SK-N-SH (cell line): ENCODE measurements around the gene GPR61. TPM values are rescaled to one million over a fixed set of nuclear protein-coding genes. Genes with fewer than 3 reads are reported as not detected.

Experiments used
- CTCF ChIA-PET: fragments of 300-600, 350-600 bp; formaldehyde crosslinking; extraction: SDS; loops from one replicate; lab custom pipeline; 2021; lab: Yijun Ruan, JAX
- POLR2A ChIA-PET: fragments of 350-600 bp; sonication (Branson Sonifier 250); formaldehyde crosslinking; extraction: SDS; loops from one replicate; lab custom pipeline; 2020; ENCODE audit warnings: antibody characterized with exemption, inconsistent platforms; lab: Yijun Ruan, JAX
- DNase-seq: peaks from one replicate; pipeline ENCODE4 v3.0.0; 2012
- H2AFZ ChIP-seq: fragments of 200-600 bp; sonication (generic); 2 replicates; pipeline ENCODE4 v1.8.1; 2016; ENCODE audit warnings: antibody characterized with exemption, mild to moderate bottlenecking, low read depth
- H3F3A ChIP-seq: fragments of 200-600 bp; sonication (generic); replicated peaks from 2 replicates; pipeline ENCODE3; 2016; ENCODE audit warnings: antibody characterized with exemption, mild to moderate bottlenecking; ENCODE audit not compliant: insufficient read depth
- H3K27ac ChIP-seq, 2 experiments: fragments of 200-500 bp in 1 of 2; fragments of 200-600 bp in 1 of 2; sonication (Bioruptor generic) in 1 of 2; sonication (generic), shearing (Covaris generic) in 1 of 2; 2 replicates each; pipeline versions ENCODE4 v1.5.1 to v1.6.1; 2014 to 2016; ENCODE audit warnings: low read depth in 2 of 2, inconsistent platforms in 1 of 2, low read length in 1 of 2, mild to moderate bottlenecking in 1 of 2, mixed read lengths in 1 of 2
- H3K27me3 ChIP-seq: fragments of 200-600 bp; sonication (generic), shearing (Covaris generic); 2 replicates; pipeline ENCODE4 v1.6.1; 2016; ENCODE audit warnings: mixed run types; ENCODE audit not compliant: insufficient read depth
- H3K36me3 ChIP-seq, 2 experiments: fragments of 200-500 bp in 1 of 2; fragments of 200-600 bp in 1 of 2; sonication (Bioruptor generic) in 1 of 2; sonication (generic) in 1 of 2; replicated peaks in 1 of 2; 2 replicates each; pipeline versions ENCODE3 to v1.5.1; 2014 to 2016; ENCODE audit warnings: low read length in 1 of 2, mild to moderate bottlenecking in 1 of 2; ENCODE audit not compliant: insufficient read depth in 2 of 2, control insufficient read depth in 1 of 2
- H3K4me1 ChIP-seq, 2 experiments: fragments of 200-500 bp in 1 of 2; fragments of 200-600 bp in 1 of 2; sonication (Bioruptor generic) in 1 of 2; sonication (generic), shearing (Covaris generic) in 1 of 2; 2 replicates each; pipeline versions ENCODE4 v1.5.1 to v1.6.1; 2014 to 2016; ENCODE audit warnings: low read depth in 1 of 2, low read length in 1 of 2, mixed run types in 1 of 2; ENCODE audit not compliant: insufficient read depth in 2 of 2, control insufficient read depth in 1 of 2
- H3K4me2 ChIP-seq: fragments of 200-600 bp; sonication (generic), shearing (Covaris generic); 2 replicates; pipeline ENCODE4 v1.6.1; 2017; ENCODE audit warnings: mixed run types
- H3K4me3 ChIP-seq, 2 experiments: fragments of 200-500 bp in 1 of 2; fragments of 200-600 bp in 1 of 2; sonication (Bioruptor generic) in 1 of 2; sonication (generic), shearing (Covaris generic) in 1 of 2; 2 replicates each; pipeline versions ENCODE4 v1.5.1 to v1.8.1; 2014 to 2016; ENCODE audit warnings: low read depth in 2 of 2, inconsistent platforms in 1 of 2, low read length in 1 of 2, mild to moderate bottlenecking in 1 of 2, mixed read lengths in 1 of 2, moderate library complexity in 1 of 2
- H3K79me2 ChIP-seq: fragments of 200-600 bp; sonication (generic); 2 replicates; pipeline ENCODE4 v1.8.1; 2017; ENCODE audit warnings: mild to moderate bottlenecking; ENCODE audit not compliant: insufficient read depth
- H3K9ac ChIP-seq: fragments of 200-600 bp; sonication (generic); 2 replicates; pipeline ENCODE4 v1.6.1; 2017; ENCODE audit warnings: mixed run types
- H3K9me2 ChIP-seq: fragments of 200-600 bp; sonication (generic); 2 replicates; pipeline ENCODE4 v1.6.1; 2017; ENCODE audit warnings: mixed run types
- H3K9me3 ChIP-seq: fragments of 200-600 bp; sonication (generic); 2 replicates; pipeline ENCODE4 v1.6.1; 2017; ENCODE audit warnings: mixed run types, mild to moderate bottlenecking, moderate library complexity
- H4K20me1 ChIP-seq: fragments of 200-600 bp; sonication (generic); 2 replicates; pipeline ENCODE4 v1.6.1; 2017; ENCODE audit warnings: mild to moderate bottlenecking, mixed run types; ENCODE audit not compliant: insufficient read depth
- CHD2 ChIP-seq: fragments of 150-350 bp; IDR thresholded peaks from 2 replicates; pipeline ENCODE4 v1.6.1; 2018; ENCODE audit warnings: low read length; ENCODE audit not compliant: partially characterized antibody
- ELF1 ChIP-seq: IDR thresholded peaks from 2 replicates; pipeline ENCODE4 v1.4.0; 2012
- EP300 ChIP-seq, 2 experiments: IDR thresholded peaks; 2 replicates each; pipeline versions ENCODE4 v1.4.0 to v1.6.1; 2012; ENCODE audit warnings: borderline replicate concordance in 1 of 2, low read depth in 1 of 2, low read length in 1 of 2
- EZH2phosphoT487 ChIP-seq: fragments of 200-600 bp; sonication (generic); IDR thresholded peaks from 2 replicates; pipeline ENCODE4 v1.6.1; 2017; ENCODE audit warnings: low read depth, mixed run types, mild to moderate bottlenecking, antibody characterized with exemption, moderate library complexity, borderline replicate concordance
- FOXJ3 ChIP-seq: sonication (generic); formaldehyde crosslinking; IDR thresholded peaks from 2 replicates; pipeline ENCODE4 v1.5.1; 2020; ENCODE audit warnings: mild to moderate bottlenecking, missing genetic modification reagents
- FOXM1 ChIP-seq: IDR thresholded peaks from 2 replicates; pipeline ENCODE4 v1.4.0; 2012; ENCODE audit warnings: low read depth, mild to moderate bottlenecking
- MXI1 ChIP-seq: IDR thresholded peaks from 2 replicates; pipeline ENCODE4 v1.6.1; 2012; ENCODE audit warnings: mild to moderate bottlenecking, low read depth, low read length, improper control_type of control experiment
- POLR2AphosphoS5 ChIP-seq: IDR thresholded peaks from 2 replicates; pipeline ENCODE4 v1.6.1; 2012; ENCODE audit warnings: low read depth, low read length
- RAD21 ChIP-seq: IDR thresholded peaks from 2 replicates; pipeline ENCODE4 v1.6.1; 2012; ENCODE audit warnings: mild to moderate bottlenecking, low read length
- RCOR1 ChIP-seq: fragments of 150-350 bp; IDR thresholded peaks from 2 replicates; pipeline ENCODE4 v1.6.1; 2017; ENCODE audit warnings: antibody characterized with exemption, low read length
- SIN3A ChIP-seq: IDR thresholded peaks from 2 replicates; pipeline ENCODE4 v1.6.1; 2012; ENCODE audit warnings: low read depth, mild to moderate bottlenecking, low read length, moderate library complexity, borderline replicate concordance
- SMC3 ChIP-seq: IDR thresholded peaks from 2 replicates; pipeline ENCODE4 v1.6.1; 2012; ENCODE audit warnings: low read depth, low read length, improper control_type of control experiment
- TEAD4 ChIP-seq: IDR thresholded peaks from 2 replicates; pipeline ENCODE4 v1.4.0; 2012; ENCODE audit warnings: mild to moderate bottlenecking, borderline replicate concordance; ENCODE audit not compliant: insufficient read depth
- YY1 ChIP-seq: IDR thresholded peaks from 2 replicates; pipeline ENCODE4 v1.4.0; 2012; ENCODE audit warnings: low read depth, mild to moderate bottlenecking
- WGBS: methylation state at CpG from one replicate; pipeline ENCODE4 v1.1.6; 2017; ENCODE audit warnings: low lambda C conversion rate; 5-methylcytosine and 5-hydroxymethylcytosine counted together
- polyA plus RNA-seq, 3 experiments: library from polyadenylated mRNA; depleted of rRNA; stranded (reverse); fragments of >200 nt; gene quantifications; 2 replicates each; pipeline ENCODE4 v1.2.3, GENCODE V29; 2012
- TF ChIP-seq, protein P1 (sequence below): IDR thresholded peaks from 2 replicates; pipeline ENCODE4 v1.6.1; 2012; ENCODE audit warnings: mild to moderate bottlenecking, low read depth, low read length, moderate library complexity
- TF ChIP-seq, protein P2 (sequence below): IDR thresholded peaks from 2 replicates; pipeline ENCODE4 v1.4.0; 2012; ENCODE audit warnings: low read depth, borderline replicate concordance
- TF ChIP-seq, protein P3 (sequence below): fragments of 200-600 bp; sonication (generic); IDR thresholded peaks from 2 replicates; pipeline ENCODE4 v1.6.1; 2017; ENCODE audit warnings: antibody characterized with exemption, mild to moderate bottlenecking, moderate library complexity
- TF ChIP-seq, protein P4 (sequence below): IDR thresholded peaks from 2 replicates; pipeline ENCODE4; 2012
- TF ChIP-seq, protein P5 (sequence below): IDR thresholded peaks from 2 replicates; pipeline ENCODE4 v1.4.0; 2012; ENCODE audit warnings: low read depth

The GPR61 gene
- polyA plus RNA-seq, 1 of the 3 experiments (the other 2 are of a cell fraction), result not detected

DNA sequence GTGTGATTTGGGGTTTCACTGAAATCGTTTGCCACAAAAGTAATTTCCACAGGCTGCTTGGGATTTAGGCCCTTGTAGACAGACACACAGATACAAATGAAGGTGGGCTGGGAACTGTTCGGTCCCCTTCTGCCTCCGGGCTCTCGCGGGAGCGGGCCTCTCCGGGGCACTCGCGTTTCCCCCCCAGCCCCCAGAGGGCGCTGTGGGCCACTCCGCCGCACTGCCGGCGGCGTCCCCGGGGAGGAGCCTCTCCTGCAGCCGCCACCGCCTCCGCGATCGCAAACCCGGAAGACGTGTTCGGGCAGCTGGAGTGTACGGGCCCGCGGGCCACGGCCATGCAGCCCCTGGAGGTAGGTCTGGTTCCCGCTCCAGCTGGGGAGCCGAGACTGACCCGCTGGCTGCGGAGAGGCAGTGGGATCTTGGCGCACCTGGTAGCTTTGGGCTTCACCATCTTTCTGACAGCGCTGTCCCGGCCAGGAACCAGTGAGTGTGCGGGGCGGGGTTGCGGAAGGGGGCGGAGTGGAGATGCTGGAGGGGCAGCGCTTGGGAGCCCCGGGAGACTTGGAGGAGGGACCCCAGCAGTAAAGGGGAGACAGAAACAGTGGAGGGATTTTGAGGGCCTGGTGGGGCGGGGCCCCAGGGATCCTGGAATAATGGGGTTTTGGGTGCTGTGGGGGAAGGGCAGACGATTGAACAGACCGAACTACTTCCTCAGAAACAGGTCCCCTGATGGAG, 45.7 kb upstream of the GPR61 start, which contains the start of gene CYB561D1:
Gene CYB561D1 (plus strand): TSS at position 290 of the 735 bp plus-strand sequence. CDS start 46 bp downstream, at position 336.
- H3K79me2 ChIP-seq, result peaks cover 19% of the 10 kb centered on the region
- peak within 1 kb of the TSS; percentile 92 for H2AFZ ChIP-seq
- peak within 1 kb of the TSS; percentile 78 for H3K4me2 ChIP-seq
- H3K9me2 ChIP-seq, result no peaks in the 10 kb centered on the region
- TF ChIP-seq FOXJ3 (CRISPR knock-in tag) (no peak), RAD21 (peak; percentile 51), ELF1 (peak; percentile 98), MXI1 (peak; percentile 87), RCOR1 (0 out of 2 replicates have a peak, but pooled peaks have one; percentile 9), YY1 (peak; percentile 51), EP300 (IDR thresholded peaks at IDR 0.05; ENCODE audit: borderline replicate concordance in 1 of 2, low read depth in 1 of 2, low read length in 1 of 2) (peak; percentile 27 to 38; a peak in 1 of 4 replicates), SMC3 (peak; percentile 57), SIN3A (peak; percentile 87), EZH2phosphoT487 (no peak), TEAD4 (no peak), FOXM1 (no peak), CHD2 (peak; percentile 98), POLR2AphosphoS5 (peak; percentile 75)
- TF ChIP-seq, protein P1, sequence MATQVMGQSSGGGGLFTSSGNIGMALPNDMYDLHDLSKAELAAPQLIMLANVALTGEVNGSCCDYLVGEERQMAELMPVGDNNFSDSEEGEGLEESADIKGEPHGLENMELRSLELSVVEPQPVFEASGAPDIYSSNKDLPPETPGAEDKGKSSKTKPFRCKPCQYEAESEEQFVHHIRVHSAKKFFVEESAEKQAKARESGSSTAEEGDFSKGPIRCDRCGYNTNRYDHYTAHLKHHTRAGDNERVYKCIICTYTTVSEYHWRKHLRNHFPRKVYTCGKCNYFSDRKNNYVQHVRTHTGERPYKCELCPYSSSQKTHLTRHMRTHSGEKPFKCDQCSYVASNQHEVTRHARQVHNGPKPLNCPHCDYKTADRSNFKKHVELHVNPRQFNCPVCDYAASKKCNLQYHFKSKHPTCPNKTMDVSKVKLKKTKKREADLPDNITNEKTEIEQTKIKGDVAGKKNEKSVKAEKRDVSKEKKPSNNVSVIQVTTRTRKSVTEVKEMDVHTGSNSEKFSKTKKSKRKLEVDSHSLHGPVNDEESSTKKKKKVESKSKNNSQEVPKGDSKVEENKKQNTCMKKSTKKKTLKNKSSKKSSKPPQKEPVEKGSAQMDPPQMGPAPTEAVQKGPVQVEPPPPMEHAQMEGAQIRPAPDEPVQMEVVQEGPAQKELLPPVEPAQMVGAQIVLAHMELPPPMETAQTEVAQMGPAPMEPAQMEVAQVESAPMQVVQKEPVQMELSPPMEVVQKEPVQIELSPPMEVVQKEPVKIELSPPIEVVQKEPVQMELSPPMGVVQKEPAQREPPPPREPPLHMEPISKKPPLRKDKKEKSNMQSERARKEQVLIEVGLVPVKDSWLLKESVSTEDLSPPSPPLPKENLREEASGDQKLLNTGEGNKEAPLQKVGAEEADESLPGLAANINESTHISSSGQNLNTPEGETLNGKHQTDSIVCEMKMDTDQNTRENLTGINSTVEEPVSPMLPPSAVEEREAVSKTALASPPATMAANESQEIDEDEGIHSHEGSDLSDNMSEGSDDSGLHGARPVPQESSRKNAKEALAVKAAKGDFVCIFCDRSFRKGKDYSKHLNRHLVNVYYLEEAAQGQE, result 0 out of 2 replicates have a peak, but pooled peaks have one; percentile 23
- TF ChIP-seq, protein P2, sequence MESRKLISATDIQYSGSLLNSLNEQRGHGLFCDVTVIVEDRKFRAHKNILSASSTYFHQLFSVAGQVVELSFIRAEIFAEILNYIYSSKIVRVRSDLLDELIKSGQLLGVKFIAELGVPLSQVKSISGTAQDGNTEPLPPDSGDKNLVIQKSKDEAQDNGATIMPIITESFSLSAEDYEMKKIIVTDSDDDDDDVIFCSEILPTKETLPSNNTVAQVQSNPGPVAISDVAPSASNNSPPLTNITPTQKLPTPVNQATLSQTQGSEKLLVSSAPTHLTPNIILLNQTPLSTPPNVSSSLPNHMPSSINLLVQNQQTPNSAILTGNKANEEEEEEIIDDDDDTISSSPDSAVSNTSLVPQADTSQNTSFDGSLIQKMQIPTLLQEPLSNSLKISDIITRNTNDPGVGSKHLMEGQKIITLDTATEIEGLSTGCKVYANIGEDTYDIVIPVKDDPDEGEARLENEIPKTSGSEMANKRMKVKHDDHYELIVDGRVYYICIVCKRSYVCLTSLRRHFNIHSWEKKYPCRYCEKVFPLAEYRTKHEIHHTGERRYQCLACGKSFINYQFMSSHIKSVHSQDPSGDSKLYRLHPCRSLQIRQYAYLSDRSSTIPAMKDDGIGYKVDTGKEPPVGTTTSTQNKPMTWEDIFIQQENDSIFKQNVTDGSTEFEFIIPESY, result peak; percentile 93
- TF ChIP-seq, protein P3, sequence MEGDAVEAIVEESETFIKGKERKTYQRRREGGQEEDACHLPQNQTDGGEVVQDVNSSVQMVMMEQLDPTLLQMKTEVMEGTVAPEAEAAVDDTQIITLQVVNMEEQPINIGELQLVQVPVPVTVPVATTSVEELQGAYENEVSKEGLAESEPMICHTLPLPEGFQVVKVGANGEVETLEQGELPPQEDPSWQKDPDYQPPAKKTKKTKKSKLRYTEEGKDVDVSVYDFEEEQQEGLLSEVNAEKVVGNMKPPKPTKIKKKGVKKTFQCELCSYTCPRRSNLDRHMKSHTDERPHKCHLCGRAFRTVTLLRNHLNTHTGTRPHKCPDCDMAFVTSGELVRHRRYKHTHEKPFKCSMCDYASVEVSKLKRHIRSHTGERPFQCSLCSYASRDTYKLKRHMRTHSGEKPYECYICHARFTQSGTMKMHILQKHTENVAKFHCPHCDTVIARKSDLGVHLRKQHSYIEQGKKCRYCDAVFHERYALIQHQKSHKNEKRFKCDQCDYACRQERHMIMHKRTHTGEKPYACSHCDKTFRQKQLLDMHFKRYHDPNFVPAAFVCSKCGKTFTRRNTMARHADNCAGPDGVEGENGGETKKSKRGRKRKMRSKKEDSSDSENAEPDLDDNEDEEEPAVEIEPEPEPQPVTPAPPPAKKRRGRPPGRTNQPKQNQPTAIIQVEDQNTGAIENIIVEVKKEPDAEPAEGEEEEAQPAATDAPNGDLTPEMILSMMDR, result peak; percentile 89
- TF ChIP-seq, protein P4, sequence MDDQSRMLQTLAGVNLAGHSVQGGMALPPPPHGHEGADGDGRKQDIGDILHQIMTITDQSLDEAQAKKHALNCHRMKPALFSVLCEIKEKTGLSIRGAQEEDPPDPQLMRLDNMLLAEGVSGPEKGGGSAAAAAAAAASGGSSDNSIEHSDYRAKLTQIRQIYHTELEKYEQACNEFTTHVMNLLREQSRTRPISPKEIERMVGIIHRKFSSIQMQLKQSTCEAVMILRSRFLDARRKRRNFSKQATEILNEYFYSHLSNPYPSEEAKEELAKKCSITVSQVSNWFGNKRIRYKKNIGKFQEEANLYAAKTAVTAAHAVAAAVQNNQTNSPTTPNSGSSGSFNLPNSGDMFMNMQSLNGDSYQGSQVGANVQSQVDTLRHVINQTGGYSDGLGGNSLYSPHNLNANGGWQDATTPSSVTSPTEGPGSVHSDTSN, result peak; percentile 37; the same call in 1 of the 2 replicates
- TF ChIP-seq, protein P5, sequence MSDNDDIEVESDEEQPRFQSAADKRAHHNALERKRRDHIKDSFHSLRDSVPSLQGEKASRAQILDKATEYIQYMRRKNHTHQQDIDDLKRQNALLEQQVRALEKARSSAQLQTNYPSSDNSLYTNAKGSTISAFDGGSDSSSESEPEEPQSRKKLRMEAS, result no peak; the same call in 1 of the 2 replicates
- TF ChIP-seq, all 33 proteins: peak for 14
- Histone ChIP-seq H3K9me3 (no peaks in the 10 kb centered on the region), H3K27ac (peak within 1 kb of the TSS; percentile 64 to 81; a peak in 3 of 4 replicates), H3K9ac (peak within 1 kb of the TSS; percentile 56), H3K27me3 (no peaks in the 10 kb centered on the region), H4K20me1 (no peaks in the 10 kb centered on the region), H3K4me3 (peak within 1 kb of the TSS; percentile 96 to 100), H3K36me3 (peaks cover 5 to 20% of the 10 kb centered on the region in 2 experiments), H3K4me1 (peaks cover 0 to 19% of the 10 kb centered on the region in 2 experiments; a peak in 2 of 4 replicates), H3F3A (no peaks in the 10 kb centered on the region)
- CTCF ChIA-PET, result interaction anchor here (0.7 to 40.2 kb wide), 25 partner anchors 10 to 281 kb away, joined by 3 to 1710 read pairs (median 4); partner anchors contain the start of genes AMIGO1, ATXN7L2, GNAI3 and GPR61
- DNase-seq, result peak; percentile 95
- WGBS, result under 1% methylated on average over 21 of the region's 44 CpGs
- POLR2A ChIA-PET, result interaction anchor here (1.4 to 1.5 kb wide), 2 partner anchors 36 to 38 kb away, joined by 6 to 7 read pairs; no protein-coding TSS in a partner anchor
